Stomach (tissue), 4 donors: Measurements from ENCODE around the gene SLC25A51.

ENCODE experiments used
- CTCF ChIP-seq, 7 experiments: fragments of 450-650 bp in 4 of 7; fragments of 200-600 bp in 3 of 7; sonication (generic) in 3 of 7; IDR thresholded peaks; one replicate each; pipeline ENCODE4 v1.5.1; 2016 to 2019; ENCODE audit warnings: antibody characterized with exemption in 7 of 7, control low read depth in 2 of 7, mild to moderate bottlenecking in 1 of 7
- POLR2A ChIP-seq, 4 donors: fragments of 450-650 bp; IDR thresholded peaks; one replicate each; pipeline ENCODE4 v1.6.1; 2016; ENCODE audit warnings: antibody characterized with exemption in 4 of 4, control low read depth in 2 of 4, mild to moderate bottlenecking in 1 of 4, moderate library complexity in 1 of 4
- POLR2AphosphoS5 ChIP-seq, 3 donors: sonication (generic); formaldehyde crosslinking; IDR thresholded peaks; one replicate each; pipeline ENCODE4 v1.6.1; 2016; ENCODE audit warnings: antibody characterized with exemption in 3 of 3

- TF ChIP-seq POLR2AphosphoS5 (IDR thresholded peaks at IDR 0.05) (no peak), CTCF (IDR thresholded peaks at IDR 0.05) (no peak), POLR2A (IDR thresholded peaks at IDR 0.05) (no peak)
Measured at GRCh38 chr9:37953206-37953774, 49.4 kb upstream of the SLC25A51 start.
